A673 (cell line): ENCODE data around the gene EFR3B.

Source experiments
- EZH2 ChIP-seq: fragments of 200-600 bp; sonication (generic); IDR thresholded peaks from 2 replicates; pipeline ENCODE4 v1.6.1; 2017; ENCODE audit warnings: borderline replicate concordance, low read depth, mild to moderate bottlenecking, mixed read lengths, antibody characterized with exemption, low read length; ENCODE audit not compliant: poor library complexity, severe bottlenecking
- TF ChIP-seq, protein P1 (sequence below): fragments of 300-800, 200-600 bp; sonication (generic); conservative IDR thresholded peaks from 2 replicates; pipeline ENCODE4 v1.5.1; 2017; ENCODE audit warnings: low read depth, mild to moderate bottlenecking, antibody characterized with exemption, low read length, moderate library complexity, mixed read lengths

DNA sequence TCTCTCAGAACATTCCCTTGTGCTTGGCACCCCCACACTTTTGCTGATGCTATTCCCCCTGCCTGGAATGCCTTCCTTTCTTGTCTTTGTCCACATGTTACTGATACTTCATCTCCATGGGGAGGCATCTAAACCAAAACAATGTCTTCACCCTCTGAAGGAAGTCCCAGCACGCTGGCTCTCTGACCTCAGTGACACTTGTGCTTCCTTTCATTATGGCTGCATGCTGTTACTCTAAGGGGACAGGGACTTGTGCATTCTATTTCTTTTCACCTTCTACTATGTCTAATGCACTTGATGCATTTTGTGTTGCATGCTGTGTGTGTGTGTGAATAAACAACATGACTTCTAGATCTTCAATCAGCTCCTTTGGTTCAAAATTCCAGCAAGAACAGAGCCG, 24.6 kb downstream of the EFR3B start:
- TF ChIP-seq, protein P1, sequence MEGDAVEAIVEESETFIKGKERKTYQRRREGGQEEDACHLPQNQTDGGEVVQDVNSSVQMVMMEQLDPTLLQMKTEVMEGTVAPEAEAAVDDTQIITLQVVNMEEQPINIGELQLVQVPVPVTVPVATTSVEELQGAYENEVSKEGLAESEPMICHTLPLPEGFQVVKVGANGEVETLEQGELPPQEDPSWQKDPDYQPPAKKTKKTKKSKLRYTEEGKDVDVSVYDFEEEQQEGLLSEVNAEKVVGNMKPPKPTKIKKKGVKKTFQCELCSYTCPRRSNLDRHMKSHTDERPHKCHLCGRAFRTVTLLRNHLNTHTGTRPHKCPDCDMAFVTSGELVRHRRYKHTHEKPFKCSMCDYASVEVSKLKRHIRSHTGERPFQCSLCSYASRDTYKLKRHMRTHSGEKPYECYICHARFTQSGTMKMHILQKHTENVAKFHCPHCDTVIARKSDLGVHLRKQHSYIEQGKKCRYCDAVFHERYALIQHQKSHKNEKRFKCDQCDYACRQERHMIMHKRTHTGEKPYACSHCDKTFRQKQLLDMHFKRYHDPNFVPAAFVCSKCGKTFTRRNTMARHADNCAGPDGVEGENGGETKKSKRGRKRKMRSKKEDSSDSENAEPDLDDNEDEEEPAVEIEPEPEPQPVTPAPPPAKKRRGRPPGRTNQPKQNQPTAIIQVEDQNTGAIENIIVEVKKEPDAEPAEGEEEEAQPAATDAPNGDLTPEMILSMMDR: no peak
- TF ChIP-seq EZH2: no peak
